ENCODE measurements around the gene MXRA7.

GRCh38 chr17:76658242-76658662 is 52.5 kb downstream of the MXRA7 start:
- no peak for TF ChIP-seq CTCF (conservative IDR thresholded peaks at IDR 0.05; ENCODE audit: low read depth, low read length)
- no peak for TF ChIP-seq MAZ (IDR thresholded peaks at IDR 0.05; ENCODE audit: borderline replicate concordance, low read depth, low read length)
- no peak for TF ChIP-seq RCOR1 (IDR thresholded peaks at IDR 0.05; ENCODE audit: insufficient replicate concordance, low read length)
- no peak for TF ChIP-seq FOS (IDR thresholded peaks at IDR 0.05; ENCODE audit: low read depth, low read length)
- TF ChIP-seq CHD1 (IDR thresholded peaks at IDR 0.05; ENCODE audit: low read depth, low read length): no peak
- TF ChIP-seq BHLHE40 (IDR thresholded peaks at IDR 0.05; ENCODE audit: low read depth, low read length): no peak
- no peak for TF ChIP-seq POLR2A (IDR thresholded peaks at IDR 0.05; ENCODE audit: low read depth, low read length)
- no peak for TF ChIP-seq RFX5 (IDR thresholded peaks at IDR 0.05; ENCODE audit: low read depth, low read length)

Measured in IMR-90 (cell line).